ENCODE results near the gene ZFYVE9. TPM values are rescaled to one million over a fixed set of nuclear protein-coding genes. Genes with fewer than 3 reads are reported as not detected.

The ZFYVE9 gene
- total RNA-seq = 38.0 and 38.4 TPM in 2 replicates

GRCh38 chr1:52141513-52142219, at the start of gene ZFYVE9:
Gene ZFYVE9, plus strand, starts transcription at chr1:52142089. Its CDS starts 91,118 bp downstream, at chr1:52233207.

DNA sequence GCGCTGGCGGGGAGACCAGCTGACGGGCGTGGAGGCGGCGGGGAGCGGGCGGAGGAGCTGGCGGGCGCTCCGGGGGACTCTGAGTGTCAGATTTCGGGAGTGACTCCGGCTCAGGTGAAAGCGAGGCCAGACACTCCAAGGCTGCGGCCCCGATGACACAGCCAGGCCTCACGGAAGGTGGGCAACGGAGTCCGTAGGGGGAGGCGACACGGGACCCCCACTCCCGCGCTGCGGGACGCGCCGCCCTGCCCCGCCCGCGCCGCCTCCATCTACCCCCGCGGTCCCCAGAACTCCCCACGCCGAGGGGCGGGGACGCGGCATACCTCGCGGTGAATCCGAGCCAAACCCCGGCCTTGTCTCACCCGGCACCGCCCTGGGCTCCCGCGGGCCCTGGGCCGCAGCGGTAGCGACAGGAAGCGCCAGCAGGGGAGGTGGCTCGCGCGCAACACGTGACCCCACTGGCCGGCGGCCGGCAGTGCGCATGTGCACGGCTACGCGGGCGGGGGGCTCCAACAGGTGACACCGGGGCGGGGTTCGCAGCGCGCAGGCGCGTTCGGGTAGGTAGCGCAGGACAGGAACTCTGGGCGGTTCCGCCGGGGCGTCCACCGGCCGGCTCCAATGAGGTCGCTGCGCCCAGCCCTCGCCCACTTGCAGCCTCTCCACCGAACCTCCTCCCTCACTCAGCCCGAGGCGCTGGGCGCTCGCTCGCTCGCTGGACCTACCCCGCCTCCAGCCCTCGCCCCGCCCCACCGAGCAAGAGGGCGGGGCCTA, 224.0 kb downstream of the ZFYVE9 start, which contains the start of gene CC2D1B:
CC2D1B (minus strand) TSS at position 460 of the 771 bp plus-strand sequence. CDS start 1,585 bp downstream, outside the sequence.

Other genes with a start within 250 kb of the ZFYVE9 start
- 5.3 and 31.8 TPM in 2 replicates for gene RAB3B, start 151.4 kb upstream of the ZFYVE9 start, total RNA-seq
- 11.0 and 11.9 TPM in 2 replicates for gene KTI12, start 108.3 kb upstream of the ZFYVE9 start, total RNA-seq
- gene TXNDC12, start 86.9 kb upstream of the ZFYVE9 start, total RNA-seq = 30.6 and 63.2 TPM in 2 replicates
- gene BTF3L4, start 85.8 kb upstream of the ZFYVE9 start, total RNA-seq = 45.4 and 80.5 TPM in 2 replicates
- 25.2 and 34.9 TPM in 2 replicates for gene CC2D1B, start 224.1 kb downstream of the ZFYVE9 start, total RNA-seq